Measurements from ENCODE around the gene HMG20A.

Gene HMG20A

GRCh38 chr15:77446840-77447390, 26.2 kb downstream of the HMG20A start:
- Histone ChIP-seq H3K36me3 (ENCODE audit: insufficient read depth, low read length) (no peaks in the 10 kb centered on the region), H3K9ac (ENCODE audit: low read depth, low read length) (no peak overlapping the region), H3K4me2 (ENCODE audit: low read length) (no peak overlapping the region), H3K27me3 (ENCODE audit: control insufficient read depth, insufficient read depth, low read length) (no peaks in the 10 kb centered on the region), H3K9me3 (replicated peaks; ENCODE audit: low read length) (no peaks in the 10 kb centered on the region), H3K4me3 (ENCODE audit: low read length) (no peak overlapping the region), H3K4me1 (ENCODE audit: control insufficient read depth, insufficient read depth, low read length) (no peaks in the 10 kb centered on the region)

DNA sequence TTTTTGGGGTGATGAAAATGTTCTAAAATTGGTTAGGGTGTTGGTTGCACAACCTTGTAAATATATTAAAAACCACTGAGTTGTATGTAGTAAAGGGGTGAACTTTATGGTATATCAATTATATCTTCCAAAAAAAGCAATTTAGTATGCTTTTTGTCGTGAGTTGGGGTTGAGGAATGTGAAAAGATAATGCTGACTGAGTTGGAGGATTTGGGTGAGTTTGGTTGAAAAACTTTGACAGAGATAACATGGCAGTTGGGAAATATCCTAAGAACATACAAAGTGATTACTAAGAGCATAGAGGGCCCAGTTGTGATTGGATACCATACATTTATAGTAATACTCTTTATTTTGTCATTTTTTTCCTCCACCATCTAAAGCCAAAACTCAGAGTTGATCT, 33.6 kb downstream of the HMG20A start:
- peaks cover 59% of the 10 kb centered on the region for H3K4me1 ChIP-seq (ENCODE audit: control insufficient read depth, insufficient read depth, low read length)
- H3K4me3 ChIP-seq (ENCODE audit: low read length): no peak overlapping the region
- H3K9me3 ChIP-seq (replicated peaks; ENCODE audit: low read length): no peaks in the 10 kb centered on the region
- H3K36me3 ChIP-seq (ENCODE audit: insufficient read depth, low read length): peaks cover 6% of the 10 kb centered on the region
- no peak overlapping the region for H3K9ac ChIP-seq (ENCODE audit: low read depth, low read length)
- no peaks in the 10 kb centered on the region for H3K27me3 ChIP-seq (ENCODE audit: control insufficient read depth, insufficient read depth, low read length)
- no peak overlapping the region for H3K4me2 ChIP-seq (ENCODE audit: low read length)

DNA sequence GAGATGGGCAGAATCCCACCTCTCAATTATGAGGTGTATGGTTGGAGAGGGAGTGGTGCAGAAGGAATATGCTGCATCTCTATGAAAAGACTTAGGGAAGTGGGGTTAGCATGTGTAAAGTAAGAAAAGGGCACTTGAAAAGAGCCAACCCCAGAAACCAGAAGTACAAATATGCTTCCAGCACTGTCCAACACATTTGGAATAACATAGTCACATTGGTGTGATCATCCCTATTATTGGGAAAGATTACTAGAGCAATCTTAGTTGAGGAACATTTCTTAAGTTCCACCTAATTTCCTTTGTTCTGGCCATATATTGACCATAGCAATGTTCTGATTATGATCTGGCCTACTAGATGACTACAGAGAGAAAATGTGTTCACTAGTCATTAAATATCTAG, 34.3 kb downstream of the HMG20A start:
- Histone ChIP-seq H3K4me1 (ENCODE audit: control insufficient read depth, insufficient read depth, low read length) (peaks cover 59% of the 10 kb centered on the region), H3K9me3 (replicated peaks; ENCODE audit: low read length) (no peaks in the 10 kb centered on the region), H3K27me3 (ENCODE audit: control insufficient read depth, insufficient read depth, low read length) (no peaks in the 10 kb centered on the region), H3K4me2 (ENCODE audit: low read length) (no peak overlapping the region), H3K4me3 (ENCODE audit: low read length) (no peak overlapping the region), H3K36me3 (ENCODE audit: insufficient read depth, low read length) (peaks cover 11% of the 10 kb centered on the region), H3K9ac (ENCODE audit: low read depth, low read length) (no peak overlapping the region)

- H3K4me2 ChIP-seq (ENCODE audit: low read length): peak overlapping the region; percentile 29
- H3K9ac ChIP-seq (ENCODE audit: low read depth, low read length): peak overlapping the region; percentile 23
- no peaks in the 10 kb centered on the region for H3K27me3 ChIP-seq (ENCODE audit: control insufficient read depth, insufficient read depth, low read length)
- peaks cover 11% of the 10 kb centered on the region for H3K36me3 ChIP-seq (ENCODE audit: insufficient read depth, low read length)
- no peaks in the 10 kb centered on the region for H3K9me3 ChIP-seq (replicated peaks; ENCODE audit: low read length)
- H3K4me1 ChIP-seq (ENCODE audit: control insufficient read depth, insufficient read depth, low read length): peaks cover 59% of the 10 kb centered on the region
- no peak overlapping the region for H3K4me3 ChIP-seq (ENCODE audit: low read length)
These were observed 35.1 kb downstream of the HMG20A start for GRCh38 chr15:77455696-77456321.

DNA sequence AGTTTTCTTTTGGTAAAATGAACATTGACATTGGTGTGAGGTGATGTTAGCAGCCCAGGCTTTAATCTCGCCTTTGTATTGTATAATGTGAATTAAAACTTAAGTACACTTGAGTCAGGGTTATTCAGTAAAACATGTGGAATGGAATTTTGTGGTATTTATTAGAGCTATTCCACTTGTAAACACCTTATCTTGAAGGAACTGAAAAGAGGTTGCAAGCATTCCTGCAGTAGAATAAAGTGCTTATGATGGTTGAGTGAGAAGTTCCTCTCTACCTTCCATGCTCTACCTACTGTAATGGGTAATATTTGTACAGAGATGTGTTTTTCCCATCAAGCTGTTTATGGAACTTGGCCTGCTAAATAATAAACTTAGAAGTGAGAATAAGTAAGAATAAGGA, 36.1 kb downstream of the HMG20A start:
- Histone ChIP-seq H3K4me1 (ENCODE audit: control insufficient read depth, insufficient read depth, low read length) (peaks cover 59% of the 10 kb centered on the region), H3K4me2 (ENCODE audit: low read length) (peak overlapping the region; percentile 29), H3K36me3 (ENCODE audit: insufficient read depth, low read length) (peaks cover 11% of the 10 kb centered on the region), H3K27me3 (ENCODE audit: control insufficient read depth, insufficient read depth, low read length) (no peaks in the 10 kb centered on the region), H3K9me3 (replicated peaks; ENCODE audit: low read length) (no peaks in the 10 kb centered on the region), H3K9ac (ENCODE audit: low read depth, low read length) (peak overlapping the region; percentile 23), H3K4me3 (ENCODE audit: low read length) (no peak overlapping the region)

GRCh38 chr15:77457191-77457904, 36.7 kb downstream of the HMG20A start:
- no peaks in the 10 kb centered on the region for H3K9me3 ChIP-seq (replicated peaks; ENCODE audit: low read length)
- peaks cover 11% of the 10 kb centered on the region for H3K36me3 ChIP-seq (ENCODE audit: insufficient read depth, low read length)
- no peaks in the 10 kb centered on the region for H3K27me3 ChIP-seq (ENCODE audit: control insufficient read depth, insufficient read depth, low read length)
- peak overlapping the region; percentile 52 for H3K4me2 ChIP-seq (ENCODE audit: low read length)
- H3K4me1 ChIP-seq (ENCODE audit: control insufficient read depth, insufficient read depth, low read length): peaks cover 59% of the 10 kb centered on the region
- H3K4me3 ChIP-seq (ENCODE audit: low read length): no peak overlapping the region
- no peak overlapping the region for H3K9ac ChIP-seq (ENCODE audit: low read depth, low read length)

DNA sequence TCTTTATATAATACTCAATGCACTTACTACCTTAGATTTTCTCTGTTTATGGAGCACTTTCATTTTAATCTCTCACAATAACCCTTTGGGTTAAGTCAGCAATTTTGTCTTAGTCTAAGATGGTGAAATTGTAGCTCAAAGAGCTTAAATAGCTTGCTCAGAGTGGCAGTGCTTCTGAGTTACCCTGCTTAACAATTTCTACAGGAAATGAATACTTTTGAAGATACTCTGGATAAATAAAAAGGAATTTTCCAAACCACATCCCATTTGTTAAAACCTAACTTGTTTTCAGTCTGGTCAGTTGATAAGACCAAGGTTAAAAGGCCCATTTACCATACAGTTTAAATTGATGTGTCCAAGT, 37.2 kb downstream of the HMG20A start:
- Histone ChIP-seq H3K9ac (ENCODE audit: low read depth, low read length) (no peak overlapping the region), H3K36me3 (ENCODE audit: insufficient read depth, low read length) (peaks cover 11% of the 10 kb centered on the region), H3K9me3 (replicated peaks; ENCODE audit: low read length) (no peaks in the 10 kb centered on the region), H3K27me3 (ENCODE audit: control insufficient read depth, insufficient read depth, low read length) (no peaks in the 10 kb centered on the region), H3K4me1 (ENCODE audit: control insufficient read depth, insufficient read depth, low read length) (peaks cover 59% of the 10 kb centered on the region), H3K4me2 (ENCODE audit: low read length) (peak overlapping the region; percentile 52), H3K4me3 (ENCODE audit: low read length) (no peak overlapping the region)

- H3K9ac ChIP-seq (ENCODE audit: low read depth, low read length): no peak overlapping the region
- H3K36me3 ChIP-seq (ENCODE audit: insufficient read depth, low read length): peaks cover 17% of the 10 kb centered on the region
- no peaks in the 10 kb centered on the region for H3K27me3 ChIP-seq (ENCODE audit: control insufficient read depth, insufficient read depth, low read length)
- no peaks in the 10 kb centered on the region for H3K9me3 ChIP-seq (replicated peaks; ENCODE audit: low read length)
- H3K4me3 ChIP-seq (ENCODE audit: low read length): no peak overlapping the region
- H3K4me2 ChIP-seq (ENCODE audit: low read length): no peak overlapping the region
- H3K4me1 ChIP-seq (ENCODE audit: control insufficient read depth, insufficient read depth, low read length): peaks cover 51% of the 10 kb centered on the region
These were observed 38.3 kb downstream of the HMG20A start for GRCh38 chr15:77459031-77459430.

- Histone ChIP-seq H3K9me3 (replicated peaks; ENCODE audit: low read length) (no peaks in the 10 kb centered on the region), H3K9ac (ENCODE audit: low read depth, low read length) (no peak overlapping the region), H3K4me1 (ENCODE audit: control insufficient read depth, insufficient read depth, low read length) (peaks cover 28% of the 10 kb centered on the region), H3K27me3 (ENCODE audit: control insufficient read depth, insufficient read depth, low read length) (no peaks in the 10 kb centered on the region), H3K36me3 (ENCODE audit: insufficient read depth, low read length) (peaks cover 26% of the 10 kb centered on the region), H3K4me2 (ENCODE audit: low read length) (no peak overlapping the region), H3K4me3 (ENCODE audit: low read length) (no peak overlapping the region)
These were observed 40.8 kb downstream of the HMG20A start for GRCh38 chr15:77461486-77461885.

GRCh38 chr15:77464129-77464865, 43.6 kb downstream of the HMG20A start:
- H3K9ac ChIP-seq (ENCODE audit: low read depth, low read length): no peak overlapping the region
- H3K4me3 ChIP-seq (ENCODE audit: low read length): no peak overlapping the region
- no peak overlapping the region for H3K4me2 ChIP-seq (ENCODE audit: low read length)
- H3K4me1 ChIP-seq (ENCODE audit: control insufficient read depth, insufficient read depth, low read length): peaks cover under 1% of the 10 kb centered on the region
- H3K9me3 ChIP-seq (replicated peaks; ENCODE audit: low read length): no peaks in the 10 kb centered on the region
- H3K36me3 ChIP-seq (ENCODE audit: insufficient read depth, low read length): peaks cover 29% of the 10 kb centered on the region
- H3K27me3 ChIP-seq (ENCODE audit: control insufficient read depth, insufficient read depth, low read length): no peaks in the 10 kb centered on the region

- Histone ChIP-seq H3K4me1 (ENCODE audit: control insufficient read depth, insufficient read depth, low read length) (no peaks in the 10 kb centered on the region), H3K9ac (ENCODE audit: low read depth, low read length) (no peak overlapping the region), H3K9me3 (replicated peaks; ENCODE audit: low read length) (no peaks in the 10 kb centered on the region), H3K36me3 (ENCODE audit: insufficient read depth, low read length) (peaks cover 33% of the 10 kb centered on the region), H3K4me3 (ENCODE audit: low read length) (no peak overlapping the region), H3K27me3 (ENCODE audit: control insufficient read depth, insufficient read depth, low read length) (no peaks in the 10 kb centered on the region), H3K4me2 (ENCODE audit: low read length) (no peak overlapping the region)
These were observed 45.8 kb downstream of the HMG20A start for GRCh38 chr15:77466521-77466920.

Measured in skeletal muscle satellite cell (primary cell).